GM21423 (cell line): Measurements from ENCODE around the gene GDNF.
"Not testable (repeated sequence)": the region's sequence is repeated elsewhere in the genome, so short reads cannot be mapped to it uniquely, and the experiment has no call there.

Source experiments
- ATAC-seq: cut with Tn5 transposase; IDR thresholded peaks from one replicate; pipeline ENCODE4 v1.9.1; 2021; ENCODE audit warnings: mild to moderate bottlenecking, moderate library complexity; ENCODE audit not compliant: unreplicated experiment

GDNF gene

DNA sequence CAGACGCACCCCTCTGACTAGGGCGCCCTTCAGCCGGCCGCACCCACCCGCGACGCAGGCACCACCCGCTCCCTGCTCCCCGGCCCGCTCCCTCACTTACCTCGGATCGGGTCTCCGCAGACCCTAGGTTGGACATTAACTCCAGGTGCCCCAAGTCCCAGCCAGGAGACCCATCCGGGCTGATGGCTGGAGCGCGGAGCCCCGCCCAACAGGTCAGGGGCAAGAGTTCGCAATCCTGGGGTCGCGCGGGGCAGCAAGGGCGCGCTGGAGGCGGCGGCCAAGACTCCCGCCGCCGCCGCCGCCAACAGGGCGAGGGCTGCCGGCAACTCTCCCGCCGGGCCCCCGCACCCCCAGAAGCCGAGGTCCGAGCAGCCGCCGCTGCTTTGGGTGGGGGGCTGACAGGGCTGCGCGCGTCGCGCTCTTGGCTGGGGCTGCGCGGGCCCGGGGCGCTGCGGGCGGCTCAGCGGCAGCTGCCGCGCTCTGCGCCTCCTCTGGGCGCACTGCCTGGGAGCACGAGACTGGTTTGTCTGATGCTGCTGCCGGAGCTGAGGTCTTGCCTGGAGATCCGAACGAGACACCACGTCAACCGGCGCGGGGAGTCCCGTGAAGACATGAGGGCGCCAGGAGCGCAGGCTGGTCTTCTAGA lies at the start of gene GDNF:
Gene GDNF, minus strand, starts transcription at position 635 of the 646 bp plus-strand sequence. CDS start 5,245 bp downstream, outside the sequence.
- ATAC-seq, result no peak

DNA sequence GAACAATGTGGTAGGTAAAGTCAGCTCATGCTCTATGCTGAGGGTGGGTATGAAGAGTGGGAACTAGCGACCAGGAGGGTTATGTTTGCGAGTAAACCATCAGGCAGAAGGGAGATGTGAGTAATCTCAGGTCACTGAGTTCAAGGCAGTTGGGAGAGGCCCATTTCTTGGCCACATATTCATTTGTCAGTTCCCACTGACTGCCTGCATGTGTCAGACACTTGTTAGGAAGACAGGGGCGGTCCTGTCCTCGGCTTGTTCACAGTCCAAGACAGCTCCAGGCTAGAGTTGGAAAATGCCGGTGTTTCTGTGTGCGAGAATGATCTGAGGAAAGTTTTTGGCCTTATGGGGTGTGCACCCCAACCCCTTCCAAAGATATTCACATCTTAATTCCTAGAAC lies 48.6 kb upstream of the GDNF start:
- ATAC-seq, result no peak

DNA sequence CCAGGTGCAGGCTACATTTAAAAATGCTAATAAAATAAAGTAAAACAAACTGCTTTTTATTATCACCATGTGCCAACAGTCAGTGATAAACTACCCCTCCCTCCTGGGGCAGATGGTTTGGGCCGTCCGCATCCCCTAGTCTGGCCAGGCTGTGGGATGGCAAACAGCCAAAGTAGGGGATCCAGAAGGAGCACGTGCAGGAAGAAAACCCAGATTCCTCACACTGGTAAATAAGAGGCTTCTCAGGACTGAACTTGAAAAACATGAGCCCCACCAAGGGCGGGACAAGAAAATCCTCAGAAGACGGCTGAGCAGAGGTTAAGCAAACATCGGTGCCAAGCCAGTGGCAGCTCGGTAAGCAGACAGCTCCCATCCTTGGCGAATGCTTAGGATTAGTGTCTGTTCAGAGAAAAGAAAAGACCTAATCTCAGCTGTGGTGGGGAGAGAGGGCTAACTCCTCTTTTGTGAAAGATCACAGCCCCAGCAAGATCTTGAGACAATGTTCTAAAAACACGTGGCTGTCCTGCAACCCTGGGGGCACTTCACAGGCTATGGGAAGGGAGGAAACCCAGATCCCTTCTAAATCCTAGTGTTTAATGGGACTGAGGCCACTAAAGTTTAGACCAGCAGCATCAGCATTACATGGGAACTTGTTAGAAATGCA lies 46.5 kb upstream of the GDNF start:
- ATAC-seq, result no peak

- ATAC-seq, result no peak
Observed at GRCh38 chr5:37882636-37883035, 42.8 kb upstream of the GDNF start.

DNA sequence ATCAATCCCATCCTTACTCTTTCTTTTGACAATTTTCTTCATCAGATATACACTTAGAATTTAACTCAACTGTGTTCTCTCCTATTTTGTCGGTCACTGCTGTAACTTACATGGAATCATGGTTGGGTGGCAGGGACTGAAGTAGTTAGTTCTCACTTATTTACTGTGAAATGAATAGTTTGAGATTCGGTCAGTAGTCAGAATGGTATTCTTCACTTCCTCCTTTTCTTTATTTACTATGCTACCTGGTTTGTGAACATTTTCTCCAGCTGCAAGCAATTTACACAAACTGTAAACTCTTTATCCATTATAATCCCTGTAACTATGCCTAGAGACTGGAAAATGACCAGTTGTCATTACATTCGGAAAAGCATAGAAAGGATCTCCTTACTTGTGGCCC lies 41.5 kb upstream of the GDNF start:
- no peak for ATAC-seq

- ATAC-seq, result no peak
Observed at GRCh38 chr5:37876943-37877342, 37.1 kb upstream of the GDNF start.

- ATAC-seq, result no peak
Observed at GRCh38 chr5:37876245-37876644, 36.4 kb upstream of the GDNF start.

DNA sequence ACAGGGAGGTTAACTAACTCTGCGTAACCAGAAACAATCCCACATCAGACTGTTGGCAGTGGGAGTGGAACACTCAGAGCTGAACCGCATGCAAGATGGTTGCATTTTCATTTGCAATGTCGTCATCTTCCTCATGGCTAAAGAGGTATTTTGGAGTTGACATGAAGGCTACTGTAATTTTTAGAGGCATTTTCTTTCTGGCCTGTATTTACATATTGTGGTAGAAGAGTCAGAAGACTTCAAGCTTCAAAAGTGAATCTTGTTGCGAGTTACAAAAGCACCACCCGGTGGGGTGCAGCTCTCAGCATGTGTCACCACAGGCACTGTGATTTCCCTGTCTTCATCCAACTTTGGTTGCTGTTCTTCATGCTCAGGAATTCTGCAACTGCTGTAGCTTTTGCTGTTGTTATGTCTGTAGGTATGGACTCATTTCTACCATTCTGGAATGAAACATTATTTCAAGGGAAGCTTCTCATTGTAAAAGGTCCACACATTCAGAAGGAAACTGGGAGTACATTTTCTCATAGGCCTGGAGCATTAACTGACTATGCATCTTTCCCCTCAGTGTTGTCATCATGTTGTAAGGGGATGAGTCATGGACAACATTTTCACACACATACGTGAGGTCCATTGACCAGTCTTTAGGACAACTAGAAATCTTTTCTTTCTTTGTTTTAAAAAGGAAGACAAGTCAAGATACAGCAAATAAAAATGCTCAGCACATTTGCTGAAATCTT lies 35.4 kb upstream of the GDNF start:
- no peak for ATAC-seq

DNA sequence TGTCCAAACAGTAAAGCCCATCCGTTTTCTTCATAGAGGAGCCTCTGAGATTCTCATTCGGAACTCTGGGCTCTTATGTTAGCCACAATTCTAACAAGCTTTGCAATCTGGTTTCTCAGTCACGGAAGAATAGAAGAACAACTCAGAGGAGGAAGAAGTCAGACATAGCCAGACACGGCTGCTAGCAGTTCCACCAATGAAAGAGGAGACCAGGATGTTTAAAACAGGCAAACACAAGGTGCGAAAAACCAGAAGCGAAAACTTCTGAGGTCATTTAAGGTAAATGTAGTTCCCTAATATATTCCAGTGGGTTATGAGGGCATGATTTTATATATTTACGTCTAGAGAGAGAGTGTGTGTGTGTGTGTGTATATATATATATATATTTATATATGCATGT lies 34.1 kb upstream of the GDNF start:
- ATAC-seq, result no peak

- no peak for ATAC-seq
Observed at GRCh38 chr5:37871023-37871815, 31.4 kb upstream of the GDNF start.

GRCh38 chr5:37869216-37869615 lies 29.4 kb upstream of the GDNF start:
- no peak for ATAC-seq

GRCh38 chr5:37867654-37868053 lies 27.8 kb upstream of the GDNF start:
- no peak for ATAC-seq

GRCh38 chr5:37862907-37863306 lies 23.1 kb upstream of the GDNF start:
- ATAC-seq, result not testable (repeated sequence)

- ATAC-seq, result no peak
Observed at GRCh38 chr5:37860206-37860605, 20.4 kb upstream of the GDNF start.

DNA sequence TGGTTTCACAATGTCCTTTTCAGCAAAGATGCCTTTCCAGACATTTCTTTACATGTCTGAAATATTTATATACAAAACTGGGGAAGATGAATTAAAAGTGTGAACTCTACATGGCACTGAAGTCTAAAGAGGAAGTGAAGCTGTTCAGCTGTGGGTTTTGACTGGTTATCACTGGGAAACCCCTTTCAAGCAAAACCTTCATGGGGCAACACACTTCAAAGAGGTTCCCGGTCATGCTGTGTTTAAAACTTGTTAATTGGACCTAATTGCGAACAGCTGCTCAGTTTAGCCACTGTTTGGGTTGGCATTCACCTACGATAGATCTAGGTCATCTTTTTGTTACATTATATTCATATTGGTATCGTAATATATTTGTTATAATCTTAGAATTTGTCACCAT lies 20.0 kb upstream of the GDNF start:
- peak; percentile 99 for ATAC-seq

GRCh38 chr5:37858250-37858649 lies 18.4 kb upstream of the GDNF start:
- ATAC-seq, result no peak

GRCh38 chr5:37857696-37858095 lies 17.9 kb upstream of the GDNF start:
- no peak for ATAC-seq

- no peak for ATAC-seq
Observed at GRCh38 chr5:37855438-37855837, 15.6 kb upstream of the GDNF start.

GRCh38 chr5:37851305-37851704 lies 11.5 kb upstream of the GDNF start:
- no peak for ATAC-seq

GRCh38 chr5:37850226-37850865 lies 10.5 kb upstream of the GDNF start:
- ATAC-seq, result no peak

DNA sequence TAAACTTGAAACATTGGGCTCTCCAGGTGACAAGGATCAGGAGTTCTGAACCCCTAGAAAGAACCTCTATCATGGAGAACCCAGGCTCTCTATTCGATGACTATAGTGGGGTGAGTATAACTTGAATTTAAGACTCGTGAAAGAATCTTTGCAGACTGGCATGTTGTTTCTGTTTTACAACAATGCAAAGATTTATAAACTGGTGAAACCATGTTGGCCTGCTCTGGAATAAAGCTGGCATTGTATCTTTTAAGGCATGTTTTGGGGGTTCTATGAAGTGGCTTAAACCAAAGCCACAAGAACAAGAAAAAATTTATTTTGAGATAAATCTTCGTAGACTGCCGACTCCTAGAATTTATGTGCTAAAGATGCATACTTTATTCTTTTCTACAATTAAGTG lies 9.8 kb upstream of the GDNF start:
- no peak for ATAC-seq
